OCI-LY1 (cell line): ENCODE measurements around the gene ABTB2.
A peak's percentile ranks its signal among the peaks of the same experiment; 100 is the strongest.

ENCODE experiments used
- H2AFZ ChIP-seq: fragments of 200-600 bp; sonication (generic), shearing (Covaris generic); 2 replicates; pipeline ENCODE4 v1.6.0; 2014; ENCODE audit warnings: antibody characterized with exemption, mild to moderate bottlenecking, low read length
- H3F3A ChIP-seq: fragments of 200-600 bp; sonication (generic), shearing (Covaris generic); 2 replicates; pipeline ENCODE4 v1.6.0; 2014; ENCODE audit warnings: mild to moderate bottlenecking, antibody characterized with exemption, low read length, moderate library complexity; ENCODE audit not compliant: insufficient read depth
- H3K27ac ChIP-seq: fragments of 200-600 bp; sonication (generic); 2 replicates; pipeline ENCODE4 v1.5.1; 2014; ENCODE audit warnings: low read length, mixed run types, mild to moderate bottlenecking, low read depth; ENCODE audit not compliant: poor library complexity, severe bottlenecking
- H3K27me3 ChIP-seq: fragments of 200-600 bp; sonication (generic); 2 replicates; pipeline ENCODE4 v1.6.0; 2014; ENCODE audit warnings: antibody characterized with exemption, mild to moderate bottlenecking, low read length, moderate library complexity; ENCODE audit not compliant: insufficient read depth
- H3K36me3 ChIP-seq: fragments of 200-600 bp; sonication (generic); 2 replicates; pipeline ENCODE4 v1.6.1; 2014; ENCODE audit warnings: mild to moderate bottlenecking, antibody characterized with exemption, low read length, moderate library complexity, mixed read lengths; ENCODE audit not compliant: insufficient read depth
- H3K4me1 ChIP-seq: fragments of 200-600 bp; sonication (generic); 2 replicates; pipeline ENCODE4 v1.5.1; 2014; ENCODE audit warnings: mild to moderate bottlenecking, low read length, moderate library complexity; ENCODE audit not compliant: insufficient read depth, severe bottlenecking
- H3K4me2 ChIP-seq: fragments of 200-600 bp; sonication (generic), shearing (Covaris generic); 2 replicates; pipeline ENCODE4 v1.6.1; 2014; ENCODE audit warnings: low read length
- H3K4me3 ChIP-seq: fragments of 200-600 bp; sonication (generic); 2 replicates; pipeline ENCODE4 v1.5.1; 2014; ENCODE audit warnings: low read length, low read depth, mild to moderate bottlenecking, mixed read lengths; ENCODE audit not compliant: poor library complexity, severe bottlenecking
- H3K79me2 ChIP-seq: fragments of 200-600 bp; shearing (Covaris generic); 2 replicates; pipeline ENCODE4 v1.6.1; 2016; ENCODE audit warnings: mixed run types, low read length, mixed read lengths; ENCODE audit not compliant: insufficient read depth
- H3K9ac ChIP-seq: fragments of 200-600 bp; sonication (generic), shearing (Covaris generic); 2 replicates; pipeline ENCODE4 v1.6.1; 2014; ENCODE audit warnings: mild to moderate bottlenecking, low read length, mixed read lengths
- H3K9me2 ChIP-seq: fragments of 200-600 bp; sonication (generic), shearing (Covaris generic); 2 replicates; pipeline ENCODE4 v1.6.1; 2014; ENCODE audit warnings: low read depth, mild to moderate bottlenecking, low read length, mixed read lengths
- H3K9me3 ChIP-seq: fragments of 200-600 bp; shearing (Covaris generic); 2 replicates; pipeline ENCODE4 v1.6.1; 2014; ENCODE audit warnings: low read length, mixed read lengths
- H4K20me1 ChIP-seq: fragments of 200-600 bp; sonication (generic), shearing (Covaris generic); 2 replicates; pipeline ENCODE4 v1.6.0; 2016; ENCODE audit warnings: mild to moderate bottlenecking, low read length; ENCODE audit not compliant: insufficient read depth
- CTCF ChIP-seq: fragments of 200-600 bp; sonication (generic), shearing (Covaris generic); IDR thresholded peaks from 2 replicates; pipeline ENCODE4 v1.5.1; 2017; ENCODE audit warnings: mild to moderate bottlenecking, antibody characterized with exemption, low read length, moderate library complexity, mixed read lengths
- EZH2 ChIP-seq: fragments of 200-600 bp; sonication (generic), shearing (Covaris generic); IDR thresholded peaks from 2 replicates; pipeline ENCODE4 v1.8.0; 2017; ENCODE audit warnings: borderline replicate concordance, mixed run types, mild to moderate bottlenecking, antibody characterized with exemption, low read length, moderate library complexity, mixed read lengths

The ABTB2 gene

GRCh38 chr11:34357701-34358257 lies at the start of gene ABTB2:
Gene ABTB2 (minus strand): TSS chr11:34358010.
- 0 out of 2 replicates have a peak within 1 kb of the TSS, but pooled peaks have one; percentile 58 for H2AFZ ChIP-seq
- no peak within 1 kb of the TSS for H3K27ac ChIP-seq
- H3K9ac ChIP-seq, result peak within 1 kb of the TSS; percentile 36; the same call in 1 of the 2 replicates
- no peaks in the 10 kb centered on the region for H3K9me3 ChIP-seq
- no peaks in the 10 kb centered on the region for H3K79me2 ChIP-seq
- H4K20me1 ChIP-seq, result no peaks in the 10 kb centered on the region
- H3K4me3 ChIP-seq, result peak within 1 kb of the TSS; percentile 61
- H3K4me1 ChIP-seq, result peaks cover 16% of the 10 kb centered on the region
- no peaks in the 10 kb centered on the region for H3K9me2 ChIP-seq
- no peaks in the 10 kb centered on the region for H3F3A ChIP-seq
- H3K4me2 ChIP-seq, result peak within 1 kb of the TSS; percentile 78
- H3K36me3 ChIP-seq, result no peaks in the 10 kb centered on the region
- TF ChIP-seq CTCF (no peak), EZH2 (no peak)
- H3K27me3 ChIP-seq, result no peaks in the 10 kb centered on the region

GRCh38 chr11:34407121-34407813 lies 49.5 kb upstream of the ABTB2 start:
- Histone ChIP-seq H3K27ac (no peak overlapping the region), H3K36me3 (no peaks in the 10 kb centered on the region), H3K9ac (no peak overlapping the region), H3K27me3 (no peaks in the 10 kb centered on the region), H3K9me2 (no peaks in the 10 kb centered on the region), H3K4me2 (no peak overlapping the region), H3K9me3 (no peaks in the 10 kb centered on the region), H2AFZ (no peak overlapping the region), H3F3A (no peaks in the 10 kb centered on the region), H3K4me1 (no peaks in the 10 kb centered on the region), H3K4me3 (no peak overlapping the region), H3K79me2 (no peaks in the 10 kb centered on the region), H4K20me1 (no peaks in the 10 kb centered on the region)
- no peak for TF ChIP-seq CTCF
- no peak for TF ChIP-seq EZH2

GRCh38 chr11:34406413-34406812 lies 48.6 kb upstream of the ABTB2 start:
- Histone ChIP-seq H2AFZ (no peak overlapping the region), H3K9ac (no peak overlapping the region), H3K4me3 (no peak overlapping the region), H3K27ac (no peak overlapping the region), H3K27me3 (no peaks in the 10 kb centered on the region), H3K4me1 (no peaks in the 10 kb centered on the region), H3K9me3 (no peaks in the 10 kb centered on the region), H3K4me2 (no peak overlapping the region), H3F3A (no peaks in the 10 kb centered on the region), H4K20me1 (no peaks in the 10 kb centered on the region), H3K79me2 (no peaks in the 10 kb centered on the region), H3K36me3 (no peaks in the 10 kb centered on the region), H3K9me2 (no peaks in the 10 kb centered on the region)
- TF ChIP-seq CTCF (no peak), EZH2 (no peak)
